Spleen (tissue), 7 donors: ENCODE data around the gene TMIE.

Experiments used
- CTCF ChIP-seq, 11 experiments: fragments of 200-600 bp in 7 of 11; fragments of 450-650 bp in 4 of 11; sonication (generic) in 4 of 11; IDR thresholded peaks in 8 of 11; conservative IDR thresholded peaks in 3 of 11; 1 replicate in 7 of 11; 2 replicates in 4 of 11; pipeline versions ENCODE4 v1.4.0 to v1.8.0; 2016 to 2021; ENCODE audit warnings: antibody characterized with exemption in 11 of 11, inconsistent platforms in 4 of 11, mild to moderate bottlenecking in 1 of 11
- POLR2A ChIP-seq, 3 donors: fragments of 450-650 bp; IDR thresholded peaks; one replicate each; pipeline ENCODE4 v1.5.1; 2017; ENCODE audit warnings: antibody characterized with exemption in 3 of 3, mild to moderate bottlenecking in 1 of 3
- POLR2AphosphoS5 ChIP-seq, 3 donors: sonication (generic); formaldehyde crosslinking; IDR thresholded peaks; one replicate each; pipeline ENCODE4 v1.5.1; 2017; ENCODE audit warnings: antibody characterized with exemption in 3 of 3
- donor health status: DM: no; HTN: no; CAD: no; lungs with moderate emphysema.
- donor health status: DM: no; HTN: no; CAD: no.
- donor health status: DM: no; HTN: no; CAD: no.

- no peak for TF ChIP-seq POLR2A (IDR thresholded peaks at IDR 0.05)
- no peak for TF ChIP-seq CTCF (IDR thresholded peaks at IDR 0.05 in 8 of 11, conservative IDR thresholded peaks at IDR 0.05 in 3 of 11)
- no peak for TF ChIP-seq POLR2AphosphoS5 (IDR thresholded peaks at IDR 0.05)
Measured at GRCh38 chr3:46655271-46655670, 45.9 kb upstream of the TMIE start.
